HG03520 (cell line): ENCODE results near the gene SLC16A10.

Source experiments
- ATAC-seq: cut with Tn5 transposase; IDR thresholded peaks from one replicate; pipeline ENCODE4 v1.9.1; 2021; ENCODE audit warnings: mild to moderate bottlenecking, moderate library complexity; ENCODE audit not compliant: unreplicated experiment

SLC16A10 gene

GRCh38 chr6:111211411-111212030 is 124.2 kb downstream of the SLC16A10 start:
- no peak for ATAC-seq

GRCh38 chr6:111212625-111213024 is 125.3 kb downstream of the SLC16A10 start:
- ATAC-seq, result no peak

- no peak for ATAC-seq
Measured at GRCh38 chr6:111215131-111215530, 127.8 kb downstream of the SLC16A10 start.

- no peak for ATAC-seq
Measured at GRCh38 chr6:111219785-111220184, 132.5 kb downstream of the SLC16A10 start.

- no peak for ATAC-seq
Measured at GRCh38 chr6:111220383-111221031, 133.2 kb downstream of the SLC16A10 start.

- no peak for ATAC-seq
Measured at GRCh38 chr6:111221804-111222203, 134.5 kb downstream of the SLC16A10 start.

- no peak for ATAC-seq
Measured at GRCh38 chr6:111222341-111222740, 135.0 kb downstream of the SLC16A10 start.

- ATAC-seq, result no peak
Measured at GRCh38 chr6:111228094-111228493, 140.8 kb downstream of the SLC16A10 start.

- no peak for ATAC-seq
Measured at GRCh38 chr6:111230351-111231089, 143.2 kb downstream of the SLC16A10 start.

GRCh38 chr6:111231090-111231459 is 143.8 kb downstream of the SLC16A10 start:
- ATAC-seq, result no peak

- ATAC-seq, result no peak
Measured at GRCh38 chr6:111237852-111238251, 150.5 kb downstream of the SLC16A10 start.

GRCh38 chr6:111238464-111239119 is 151.3 kb downstream of the SLC16A10 start:
- ATAC-seq, result no peak

- no peak for ATAC-seq
Measured at GRCh38 chr6:111239461-111239860, 152.2 kb downstream of the SLC16A10 start.

- no peak for ATAC-seq
Measured at GRCh38 chr6:111242452-111242851, 155.1 kb downstream of the SLC16A10 start.

GRCh38 chr6:111243095-111243494 is 155.8 kb downstream of the SLC16A10 start:
- ATAC-seq, result no peak

- no peak for ATAC-seq
Measured at GRCh38 chr6:111248789-111249188, 161.5 kb downstream of the SLC16A10 start.

- ATAC-seq, result no peak
Measured at GRCh38 chr6:111250791-111251354, 163.6 kb downstream of the SLC16A10 start.

- ATAC-seq, result no peak
Measured at GRCh38 chr6:111252726-111253125, 165.4 kb downstream of the SLC16A10 start.

GRCh38 chr6:111254004-111254778 is 166.9 kb downstream of the SLC16A10 start:
- no peak for ATAC-seq

GRCh38 chr6:111254779-111255166 is 167.5 kb downstream of the SLC16A10 start:
- no peak for ATAC-seq
